NB4 (cell line): ENCODE measurements around the gene GABRB2.

Source experiments
- DNase-seq: peaks from one replicate; pipeline ENCODE4 v3.0.0; 2010; ENCODE audit warnings: low read depth
- H3K4me3 ChIP-seq: one replicate; pipeline ENCODE4 v1.5.1; 2011; ENCODE audit warnings: mild to moderate bottlenecking, low read depth, low read length, moderate library complexity
- MYC ChIP-seq: IDR thresholded peaks from 2 replicates; pipeline ENCODE4 v1.6.1; 2011; ENCODE audit warnings: low read depth, low read length
- POLR2A ChIP-seq: IDR thresholded peaks from 2 replicates; pipeline ENCODE4 v1.6.1; 2011; ENCODE audit warnings: mild to moderate bottlenecking; ENCODE audit not compliant: insufficient read length; ENCODE audit errors: extremely low read depth
- TF ChIP-seq, protein P1 (sequence below): IDR thresholded peaks from 2 replicates; pipeline ENCODE4 v1.6.1; 2011; ENCODE audit warnings: low read depth, low read length
- TF ChIP-seq, protein P2 (sequence below): IDR thresholded peaks from one replicate; pipeline ENCODE4 v1.5.1; 2012; ENCODE audit warnings: low read depth, low read length

GABRB2 gene

DNA sequence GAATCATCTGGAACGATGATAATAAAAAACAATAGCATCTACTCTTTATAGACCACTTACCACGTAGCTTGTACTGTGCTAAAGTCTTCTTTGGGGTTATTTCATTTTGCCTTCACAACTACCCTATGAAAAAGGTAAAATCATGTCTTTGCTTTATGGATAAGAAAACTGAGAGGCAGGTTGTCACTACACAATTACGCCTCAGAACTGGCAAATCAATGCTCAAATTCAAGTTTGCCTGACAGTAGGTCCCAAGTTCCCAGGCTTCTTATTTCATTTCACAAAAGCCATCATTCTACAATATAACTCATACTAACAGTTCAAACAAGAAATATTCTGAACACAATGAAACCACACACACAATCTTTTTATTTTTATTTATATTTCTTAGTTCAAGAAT is 258.5 kb downstream of the GABRB2 start:
- H3K4me3 ChIP-seq = no peak overlapping the region
- TF ChIP-seq, protein P1, sequence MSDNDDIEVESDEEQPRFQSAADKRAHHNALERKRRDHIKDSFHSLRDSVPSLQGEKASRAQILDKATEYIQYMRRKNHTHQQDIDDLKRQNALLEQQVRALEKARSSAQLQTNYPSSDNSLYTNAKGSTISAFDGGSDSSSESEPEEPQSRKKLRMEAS = no peak
- TF ChIP-seq MYC = no peak
- no peak for TF ChIP-seq POLR2A
- no peak for DNase-seq

DNA sequence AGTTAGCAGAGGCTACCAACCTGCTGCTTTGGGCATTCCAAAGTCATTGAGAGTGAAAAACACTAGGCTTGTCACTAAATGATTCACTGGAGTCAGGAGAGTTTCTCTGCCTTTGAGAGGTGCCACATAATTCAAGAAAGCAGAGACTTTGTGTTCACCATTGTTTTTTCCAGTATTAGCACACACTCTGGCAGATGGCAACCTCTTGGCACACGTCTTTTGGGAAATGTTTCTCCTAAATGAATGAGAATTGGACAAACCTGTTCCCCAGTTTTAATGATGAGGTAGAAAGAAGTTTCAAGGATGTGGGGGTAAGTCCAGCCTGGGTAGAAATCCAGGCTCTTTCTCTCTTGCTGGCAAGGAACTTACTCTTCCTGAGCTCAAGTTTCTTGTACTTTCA is 259.1 kb downstream of the GABRB2 start:
- no peak for DNase-seq
- H3K4me3 ChIP-seq = no peak overlapping the region
- TF ChIP-seq POLR2A (no peak), MYC (no peak)
- TF ChIP-seq, protein P1 = no peak
- TF ChIP-seq, protein P2, sequence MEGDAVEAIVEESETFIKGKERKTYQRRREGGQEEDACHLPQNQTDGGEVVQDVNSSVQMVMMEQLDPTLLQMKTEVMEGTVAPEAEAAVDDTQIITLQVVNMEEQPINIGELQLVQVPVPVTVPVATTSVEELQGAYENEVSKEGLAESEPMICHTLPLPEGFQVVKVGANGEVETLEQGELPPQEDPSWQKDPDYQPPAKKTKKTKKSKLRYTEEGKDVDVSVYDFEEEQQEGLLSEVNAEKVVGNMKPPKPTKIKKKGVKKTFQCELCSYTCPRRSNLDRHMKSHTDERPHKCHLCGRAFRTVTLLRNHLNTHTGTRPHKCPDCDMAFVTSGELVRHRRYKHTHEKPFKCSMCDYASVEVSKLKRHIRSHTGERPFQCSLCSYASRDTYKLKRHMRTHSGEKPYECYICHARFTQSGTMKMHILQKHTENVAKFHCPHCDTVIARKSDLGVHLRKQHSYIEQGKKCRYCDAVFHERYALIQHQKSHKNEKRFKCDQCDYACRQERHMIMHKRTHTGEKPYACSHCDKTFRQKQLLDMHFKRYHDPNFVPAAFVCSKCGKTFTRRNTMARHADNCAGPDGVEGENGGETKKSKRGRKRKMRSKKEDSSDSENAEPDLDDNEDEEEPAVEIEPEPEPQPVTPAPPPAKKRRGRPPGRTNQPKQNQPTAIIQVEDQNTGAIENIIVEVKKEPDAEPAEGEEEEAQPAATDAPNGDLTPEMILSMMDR = no peak

DNA sequence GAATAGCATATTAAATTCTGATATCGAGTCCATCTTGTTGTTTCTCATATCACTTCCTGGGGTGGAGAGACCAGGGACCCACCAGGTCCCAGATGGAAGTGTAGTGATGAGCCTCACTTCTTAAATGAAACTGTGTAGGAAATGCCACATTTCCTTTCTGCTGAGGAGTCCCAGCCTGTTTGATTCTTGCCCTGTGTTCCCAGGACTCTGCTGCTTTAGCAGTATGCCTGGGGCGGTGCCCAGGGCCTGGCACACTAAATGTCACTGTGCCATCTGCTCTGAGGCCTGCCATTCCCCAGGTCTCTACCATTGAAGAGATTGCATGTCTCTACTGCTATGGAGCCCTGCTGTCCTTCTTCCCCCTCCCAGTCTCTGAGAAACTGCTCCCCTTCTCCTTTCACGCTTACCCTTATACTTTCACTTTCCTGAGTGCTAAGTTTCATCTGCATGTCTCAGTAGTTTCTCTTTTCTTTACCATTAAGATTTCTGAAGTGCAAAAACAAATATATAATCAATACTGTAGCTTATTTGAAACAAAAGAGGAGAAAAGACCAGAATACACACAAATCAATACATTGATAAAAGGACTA is 260.4 kb downstream of the GABRB2 start:
- TF ChIP-seq, protein P1 = no peak
- TF ChIP-seq POLR2A (no peak), MYC (no peak)
- TF ChIP-seq, protein P2 = no peak
- H3K4me3 ChIP-seq = no peak overlapping the region
- DNase-seq = no peak

DNA sequence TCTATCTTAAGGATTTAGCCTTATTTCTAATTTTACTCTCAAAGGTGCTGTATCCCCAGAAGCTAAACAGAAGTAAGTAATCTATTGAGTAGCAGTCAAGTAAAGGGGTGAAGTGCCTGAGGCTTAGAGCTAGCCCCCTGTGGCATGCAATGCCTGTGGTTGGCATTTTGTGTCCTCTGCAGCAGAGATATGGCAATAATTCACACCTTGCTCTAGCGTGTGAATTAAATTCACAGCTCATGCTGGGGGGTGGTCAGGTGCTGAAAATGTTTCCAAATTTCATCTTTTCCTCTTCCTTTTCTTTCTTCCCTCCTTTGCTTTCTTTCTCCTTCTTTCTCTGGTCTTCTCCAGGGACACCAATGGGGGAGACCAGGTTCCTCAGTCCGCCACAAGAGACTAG is 262.1 kb downstream of the GABRB2 start:
- DNase-seq = no peak
- TF ChIP-seq POLR2A (no peak), MYC (no peak)
- TF ChIP-seq, protein P1 = no peak
- TF ChIP-seq, protein P2 = no peak
- no peak overlapping the region for H3K4me3 ChIP-seq

DNA sequence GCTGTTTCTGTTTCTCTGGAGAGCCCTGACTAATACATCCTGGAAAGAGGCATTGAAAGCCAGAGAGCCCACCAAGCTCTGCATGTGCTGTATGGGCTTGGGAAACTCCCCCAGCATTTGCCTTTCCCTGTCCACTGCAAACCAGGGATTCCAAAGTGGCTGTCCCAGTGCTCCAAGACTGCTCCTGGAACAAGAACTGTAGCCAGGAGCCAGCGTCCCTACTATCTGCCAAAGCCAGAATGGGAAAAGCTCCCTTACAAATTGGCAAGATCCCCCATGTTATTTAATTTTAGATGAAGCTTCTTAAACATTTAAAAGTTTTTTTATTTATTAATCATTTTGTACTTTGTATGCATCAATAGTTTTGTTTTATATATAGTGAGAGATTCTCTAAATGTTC is 263.2 kb downstream of the GABRB2 start:
- no peak for DNase-seq
- H3K4me3 ChIP-seq = no peak overlapping the region
- TF ChIP-seq POLR2A = no peak
- TF ChIP-seq, protein P1 = no peak
- TF ChIP-seq, protein P2 = no peak
- no peak for TF ChIP-seq MYC

DNA sequence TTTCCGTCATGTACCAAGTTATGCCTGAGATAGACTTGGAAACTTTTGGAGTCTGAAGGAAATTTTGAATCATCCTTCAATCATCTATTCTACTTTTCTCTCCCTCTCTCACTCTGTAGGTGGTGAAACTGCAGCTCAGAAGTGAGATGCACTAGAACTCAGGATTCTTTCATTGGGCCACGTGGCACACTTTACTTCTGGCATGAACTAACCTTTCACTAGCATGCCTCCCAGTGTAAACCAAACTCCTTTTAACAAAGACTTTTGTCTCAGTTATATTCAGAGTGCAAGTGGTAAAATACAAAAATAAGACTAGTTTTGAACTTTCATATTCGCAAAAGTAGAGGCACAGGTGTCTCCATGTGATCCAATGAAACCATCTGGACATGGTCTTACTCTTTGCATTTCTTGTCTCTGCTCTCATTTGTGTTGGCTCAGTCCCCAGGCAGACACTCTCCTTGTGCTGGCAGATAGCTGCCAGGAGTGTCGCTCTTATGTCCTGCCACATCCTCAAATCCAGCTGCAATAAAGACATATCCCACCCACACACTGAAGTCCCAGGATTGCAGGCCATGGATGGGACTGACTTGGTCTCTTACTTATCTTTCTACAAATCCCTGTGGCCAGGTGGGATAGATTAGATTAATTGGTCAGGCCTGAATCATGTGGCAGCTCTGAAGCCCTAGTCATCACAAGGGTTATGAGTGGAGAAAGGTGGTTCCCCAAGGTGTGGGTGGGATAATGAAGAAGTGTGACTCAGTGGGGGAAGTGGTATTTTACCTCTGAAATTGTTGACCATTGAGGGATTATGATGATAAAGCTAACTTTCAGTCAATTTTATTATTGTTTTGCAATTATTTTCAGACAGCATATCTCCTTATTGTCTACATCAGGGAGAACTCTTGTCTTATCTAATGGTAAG is 267.5 kb downstream of the GABRB2 start:
- no peak for TF ChIP-seq MYC
- TF ChIP-seq, protein P2 = no peak
- TF ChIP-seq, protein P1 = no peak
- TF ChIP-seq POLR2A = no peak
- H3K4me3 ChIP-seq = no peak overlapping the region
- DNase-seq = no peak
